K562 (cell line): Measurements from ENCODE around the gene CTIF. TPM values are rescaled to one million over a fixed set of nuclear protein-coding genes. Genes with fewer than 3 reads are reported as not detected.

Experiments used
- ATAC-seq: fragments of 200-7000 bp; cut with Tn5 transposase; 3 replicates; pipeline ENCODE4 v1.9.1; 2020; ENCODE audit warnings: moderate library complexity
- BruUV-seq: library from RNA; stranded (reverse); fragments of 400-500 nt; replicated peaks from 2 replicates; lab custom pipeline; 2021; lab: Mats Ljungman, UMichigan
- CTCF ChIA-PET: fragments of 300-600 bp; formaldehyde crosslinking; extraction: SDS; loops from one replicate; lab custom pipeline; 2021; ENCODE audit warnings: low intra/inter-chr PET ratio; lab: Yijun Ruan, JAX
- POLR2A ChIA-PET: fragments of 300-600, 350-650 bp; sonication (Branson Sonifier 250); formaldehyde crosslinking; extraction: SDS; loops from one replicate; lab custom pipeline; 2021; ENCODE audit warnings: antibody characterized with exemption, inconsistent platforms; lab: Yijun Ruan, JAX
- DNase-seq, 4 experiments: peaks; one replicate each; pipeline versions ENCODE4 v3.0.0 to v3.0.0-alpha.2; 2011 to 2018; ENCODE audit warnings: low spot score in 3 of 4, mixed read lengths in 3 of 4; ENCODE audit errors: extremely low read depth in 1 of 4
- FAIRE-seq: peaks from 2 replicates; lab custom pipeline; 2011; peaks lifted over from hg19 to GRCh38; lab: Jason Lieb, UNC
- H2AFZ ChIP-seq: 2 replicates; pipeline ENCODE4 v1.6.0; 2011; ENCODE audit warnings: low read depth, low read length, control low read depth, inconsistent platforms
- H3K27ac ChIP-seq: fragments of 200-600 bp; 3 replicates; pipeline ENCODE4 v1.8.0; 2011; ENCODE audit warnings: low read depth, mild to moderate bottlenecking, control low read depth, inconsistent platforms, low read length, moderate library complexity, mixed read lengths; ENCODE audit errors: extremely low read depth
- H3K27me3 ChIP-seq, 2 experiments: fragments of 300-600 bp in 1 of 2; 2 replicates in 1 of 2; 3 replicates in 1 of 2; pipeline versions ENCODE4 v1.6.0 to v1.8.0; 2011; ENCODE audit warnings: inconsistent platforms in 2 of 2, low read length in 2 of 2, mild to moderate bottlenecking in 1 of 2, mixed read lengths in 1 of 2, moderate library complexity in 1 of 2; ENCODE audit not compliant: control insufficient read depth in 2 of 2, insufficient read depth in 2 of 2
- H3K36me3 ChIP-seq: fragments of 300-600 bp; 3 replicates; pipeline ENCODE4 v1.8.0; 2011; ENCODE audit warnings: mild to moderate bottlenecking, low read length, inconsistent platforms; ENCODE audit not compliant: control insufficient read depth, insufficient read depth
- H3K4me1 ChIP-seq, 2 experiments: fragments of 200-600 bp in 1 of 2; replicated peaks in 1 of 2; 2 replicates in 1 of 2; 3 replicates in 1 of 2; pipeline versions ENCODE4 v1.5.1 to v1.8.0; 2011; ENCODE audit warnings: inconsistent platforms in 2 of 2, low read length in 2 of 2, mild to moderate bottlenecking in 1 of 2, mixed read lengths in 1 of 2, moderate library complexity in 1 of 2; ENCODE audit not compliant: control insufficient read depth in 2 of 2, insufficient read depth in 2 of 2
- H3K4me2 ChIP-seq: 2 replicates; pipeline ENCODE4 v1.6.1; 2011; ENCODE audit warnings: low read length, control low read depth, inconsistent platforms, mixed read lengths; ENCODE audit not compliant: insufficient read depth
- H3K4me3 ChIP-seq: fragments of 200-600 bp; sonication (generic), shearing (Covaris generic); 2 replicates; pipeline ENCODE4 v1.5.1; 2016; ENCODE audit warnings: control low read depth, inconsistent platforms
- H3K79me2 ChIP-seq: fragments of 200-600 bp; 3 replicates; pipeline ENCODE4 v1.8.0; 2011; ENCODE audit warnings: low read length, inconsistent platforms; ENCODE audit not compliant: control insufficient read depth, insufficient read depth
- H3K9ac ChIP-seq, 2 experiments: 2 replicates each; pipeline versions ENCODE4 v1.6.0 to v1.6.1; 2011; ENCODE audit warnings: low read depth in 2 of 2, low read length in 2 of 2, control low read depth in 1 of 2, inconsistent platforms in 1 of 2, mild to moderate bottlenecking in 1 of 2, mixed read lengths in 1 of 2; ENCODE audit not compliant: insufficient read depth in 1 of 2
- H3K9me1 ChIP-seq: one replicate; pipeline ENCODE4 v1.6.0; 2011; ENCODE audit warnings: inconsistent platforms, mild to moderate bottlenecking, low read length, moderate library complexity; ENCODE audit not compliant: control insufficient read depth, insufficient read depth
- H3K9me3 ChIP-seq: replicated peaks from 2 replicates; pipeline ENCODE4 v1.5.1; 2011; ENCODE audit warnings: low read depth, low read length, inconsistent platforms; ENCODE audit not compliant: control insufficient read depth, insufficient read depth
- H4K20me1 ChIP-seq: replicated peaks from 2 replicates; pipeline ENCODE4 v1.6.1; 2011; ENCODE audit warnings: low read length, inconsistent platforms, mixed read lengths; ENCODE audit not compliant: control insufficient read depth, insufficient read depth
- ELF2 ChIP-seq: fragments of 250-450 bp; sonication (Bioruptor Pico); IDR thresholded peaks from 2 replicates; pipeline ENCODE4 v1.5.0; 2021; ENCODE audit warnings: mild to moderate bottlenecking
- FOXA3 ChIP-seq, 2 experiments: fragments of 450-650 bp in 1 of 2; sonication (generic) in 1 of 2; formaldehyde crosslinking; IDR thresholded peaks in 1 of 2; conservative IDR thresholded peaks in 1 of 2; 2 replicates each; pipeline versions ENCODE4 v1.4.0 to v1.8.0; 2020 to 2022; ENCODE audit warnings: mild to moderate bottlenecking in 2 of 2, missing genetic modification reagents in 1 of 2
- FOXJ2 ChIP-seq: fragments of 200-800 bp; sonication (Bioruptor generic); IDR thresholded peaks from 2 replicates; pipeline ENCODE4 v1.6.1; 2016; ENCODE audit warnings: missing genetic modification characterization, missing compliant biosample characterization
- HDAC2 ChIP-seq: fragments of 450-650 bp; IDR thresholded peaks from 2 replicates; pipeline ENCODE4 v1.6.1; 2016; ENCODE audit warnings: mild to moderate bottlenecking
- KDM2B ChIP-seq: fragments of 250-450 bp; sonication (Bioruptor Pico); IDR thresholded peaks from 2 replicates; pipeline ENCODE4 v1.8.0; 2021; ENCODE audit warnings: mild to moderate bottlenecking, moderate library complexity
- KLF10 ChIP-seq: fragments of 250-450 bp; sonication (Bioruptor Pico); IDR thresholded peaks from 2 replicates; pipeline ENCODE4 v1.6.1; 2021; ENCODE audit warnings: matching md5 sums
- MEIS2 ChIP-seq: fragments of 450-650 bp; IDR thresholded peaks from 2 replicates; pipeline ENCODE4 v1.6.1; 2014; ENCODE audit warnings: mild to moderate bottlenecking; ENCODE audit not compliant: partially characterized antibody
- MIER1 ChIP-seq: fragments of 450-650 bp; IDR thresholded peaks from 2 replicates; pipeline ENCODE4 v1.6.1; 2016; ENCODE audit warnings: antibody characterized with exemption, mild to moderate bottlenecking, low read depth
- MLX ChIP-seq, 2 experiments: fragments of 450-650 bp in 1 of 2; sonication (generic) in 1 of 2; formaldehyde crosslinking; conservative IDR thresholded peaks; 2 replicates each; pipeline versions ENCODE4 v1.4.0 to v1.8.1; 2020 to 2022; ENCODE audit warnings: mild to moderate bottlenecking in 1 of 2, missing genetic modification reagents in 1 of 2
- MXD1 ChIP-seq: fragments of 250-450 bp; sonication (Bioruptor Pico); IDR thresholded peaks from 2 replicates; pipeline ENCODE4 v1.8.0; 2021; ENCODE audit warnings: borderline replicate concordance, mild to moderate bottlenecking, moderate library complexity; ENCODE audit not compliant: poor library complexity, severe bottlenecking
- NFIC ChIP-seq: fragments of 450-650 bp; IDR thresholded peaks from 2 replicates; pipeline ENCODE4 v1.6.1; 2017; ENCODE audit warnings: mild to moderate bottlenecking, inconsistent platforms
- PHF21A ChIP-seq: fragments of 450-650 bp; IDR thresholded peaks from 2 replicates; pipeline ENCODE4 v1.6.1; 2017; ENCODE audit warnings: low read depth, borderline replicate concordance
- YBX1 ChIP-seq: fragments of 450-650 bp; IDR thresholded peaks from 2 replicates; pipeline ENCODE4 v1.7.1; 2016; ENCODE audit warnings: mild to moderate bottlenecking
- ZFX ChIP-seq: sonication (generic); formaldehyde crosslinking; IDR thresholded peaks from 2 replicates; pipeline ENCODE4 v1.8.0; 2022; ENCODE audit warnings: mild to moderate bottlenecking, missing genetic modification reagents, moderate library complexity
- ZNF76 ChIP-seq: fragments of 250-450 bp; sonication (Bioruptor Pico); IDR thresholded peaks from 2 replicates; pipeline ENCODE4 v1.4.0; 2020; ENCODE audit warnings: mild to moderate bottlenecking, moderate library complexity, borderline replicate concordance
- ZSCAN29 ChIP-seq: fragments of 450-650 bp; IDR thresholded peaks from 2 replicates; pipeline ENCODE4 v1.6.1; 2017
- WGBS: fragments of 100-300 bp; shearing (Covaris generic); methylation state at CpG from one replicate; pipeline ENCODE4 v1.1.6; 2016; ENCODE audit warnings: low coverage, mixed read lengths; ENCODE audit not compliant: insufficient coverage; ENCODE audit errors: missing lambda C conversion rate; 5-methylcytosine and 5-hydroxymethylcytosine counted together
- in situ Hi-C: fragments of 300-500 bp; cut with MboI; formaldehyde crosslinking; loops from 4 replicates; pipeline ENCODE4 v1.15.0; 2018; ENCODE audit warnings: inconsistent platforms, mixed read lengths
- intact Hi-C: fragments of 100-400 bp; cut with micrococcal nuclease; formaldehyde crosslinking; loops from 2 replicates; pipeline ENCODE4 v1.14.2; 2022
- polyA plus RNA-seq, 8 experiments: library from polyadenylated mRNA; depleted of rRNA in 4 of 8; stranded (reverse) in 5 of 8; unstranded in 3 of 8; fragments of >200 nt; fragmentation: Nextera tagmentation in 2 of 8; fragmentation: Illumina TruSeq in 1 of 8; extraction: Ambion mirVana in 2 of 8; extraction: Trizol in 1 of 8; gene quantifications; 2 replicates each; pipeline versions ENCODE4 v1.2.1 to v1.2.3, GENCODE V29; 2011 to 2014; ENCODE audit warnings: inconsistent platforms in 1 of 8, missing spikeins in 1 of 8
- total RNA-seq, 7 experiments: library from RNA; depleted of rRNA in 6 of 7; stranded (reverse); fragments of >200 nt in 6 of 7; fragmentation: Illumina TruSeq in 2 of 7; extraction: Trizol in 2 of 7; gene quantifications; 2 replicates each; pipeline versions ENCODE4 v1.2.1 to v1.2.3, GENCODE V29; 2011 to 2021; ENCODE audit warnings: low replicate concordance in 1 of 7
- TF ChIP-seq, protein P1 (sequence below): fragments of 250-450 bp; sonication (Bioruptor Pico); IDR thresholded peaks from 2 replicates; pipeline ENCODE4 v1.5.0; 2020; ENCODE audit warnings: mild to moderate bottlenecking, borderline replicate concordance
- TF ChIP-seq, protein P2 (sequence below): sonication (generic); formaldehyde crosslinking; IDR thresholded peaks from 2 replicates; pipeline ENCODE4 v1.8.1; 2022; ENCODE audit warnings: missing genetic modification reagents

CTIF gene
- total and polyA plus RNA-seq, 9 of the 15 experiments (the other 6 are each of a cell fraction or from before 2014, with no cell fraction given), result 0.17 to 11.5 (median 2.2) TPM

GRCh38 chr18:48600046-48600445 lies 61.2 kb downstream of the CTIF start:
- POLR2A ChIA-PET, result interaction anchor here (1.4 to 1.5 kb wide), 2 partner anchors 11 kb away, joined by 4 read pairs; no protein-coding TSS in a partner anchor
- no peak for ATAC-seq

More at GRCh38 chr18:48600046-48600445, 61.2 kb downstream of the CTIF start:
- intact Hi-C loops, result loop anchor here (10.0 kb wide), 1 partner anchor 55 kb away; no protein-coding TSS in a partner anchor
- TF ChIP-seq, protein P1, sequence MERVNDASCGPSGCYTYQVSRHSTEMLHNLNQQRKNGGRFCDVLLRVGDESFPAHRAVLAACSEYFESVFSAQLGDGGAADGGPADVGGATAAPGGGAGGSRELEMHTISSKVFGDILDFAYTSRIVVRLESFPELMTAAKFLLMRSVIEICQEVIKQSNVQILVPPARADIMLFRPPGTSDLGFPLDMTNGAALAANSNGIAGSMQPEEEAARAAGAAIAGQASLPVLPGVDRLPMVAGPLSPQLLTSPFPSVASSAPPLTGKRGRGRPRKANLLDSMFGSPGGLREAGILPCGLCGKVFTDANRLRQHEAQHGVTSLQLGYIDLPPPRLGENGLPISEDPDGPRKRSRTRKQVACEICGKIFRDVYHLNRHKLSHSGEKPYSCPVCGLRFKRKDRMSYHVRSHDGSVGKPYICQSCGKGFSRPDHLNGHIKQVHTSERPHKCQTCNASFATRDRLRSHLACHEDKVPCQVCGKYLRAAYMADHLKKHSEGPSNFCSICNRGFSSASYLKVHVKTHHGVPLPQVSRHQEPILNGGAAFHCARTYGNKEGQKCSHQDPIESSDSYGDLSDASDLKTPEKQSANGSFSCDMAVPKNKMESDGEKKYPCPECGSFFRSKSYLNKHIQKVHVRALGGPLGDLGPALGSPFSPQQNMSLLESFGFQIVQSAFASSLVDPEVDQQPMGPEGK (CRISPR knock-in tag), result no peak
- TF ChIP-seq KDM2B (no peak), PHF21A (no peak), MEIS2 (no peak), FOXJ2 (tag) (no peak), MLX (CRISPR knock-in tag; conservative IDR thresholded peaks at IDR 0.05) (no peak), FOXA3 (CRISPR knock-in tag; conservative IDR thresholded peaks at IDR 0.05 in 1 of 2, IDR thresholded peaks at IDR 0.05 in 1 of 2) (no peak), MIER1 (no peak), HDAC2 (no peak), YBX1 (no peak), ZSCAN29 (no peak), ZFX (CRISPR knock-in tag) (no peak), NFIC (no peak), MXD1 (CRISPR knock-in tag) (no peak), KLF10 (CRISPR knock-in tag) (no peak), ZNF76 (CRISPR knock-in tag) (no peak), ELF2 (no peak)
- TF ChIP-seq, protein P2, sequence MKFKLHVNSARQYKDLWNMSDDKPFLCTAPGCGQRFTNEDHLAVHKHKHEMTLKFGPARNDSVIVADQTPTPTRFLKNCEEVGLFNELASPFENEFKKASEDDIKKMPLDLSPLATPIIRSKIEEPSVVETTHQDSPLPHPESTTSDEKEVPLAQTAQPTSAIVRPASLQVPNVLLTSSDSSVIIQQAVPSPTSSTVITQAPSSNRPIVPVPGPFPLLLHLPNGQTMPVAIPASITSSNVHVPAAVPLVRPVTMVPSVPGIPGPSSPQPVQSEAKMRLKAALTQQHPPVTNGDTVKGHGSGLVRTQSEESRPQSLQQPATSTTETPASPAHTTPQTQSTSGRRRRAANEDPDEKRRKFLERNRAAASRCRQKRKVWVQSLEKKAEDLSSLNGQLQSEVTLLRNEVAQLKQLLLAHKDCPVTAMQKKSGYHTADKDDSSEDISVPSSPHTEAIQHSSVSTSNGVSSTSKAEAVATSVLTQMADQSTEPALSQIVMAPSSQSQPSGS (CRISPR knock-in tag), result no peak
- no peaks in the 10 kb centered on the region for H3K27me3 ChIP-seq
- FAIRE-seq (no peak), DNase-seq (no peak)
- no peak overlapping the region for H3K27ac ChIP-seq
- H3K9me1 ChIP-seq, result no peaks in the 10 kb centered on the region
- no peaks in the 10 kb centered on the region for H3K79me2 ChIP-seq
- no peak overlapping the region for H3K9ac ChIP-seq
- H4K20me1 ChIP-seq, result no peaks in the 10 kb centered on the region
- WGBS, result 90% methylated on average over 5 of the region's 6 CpGs
- no TSS peak for BruUV-seq
- H3K4me2 ChIP-seq, result no peak overlapping the region
- H3K36me3 ChIP-seq, result no peaks in the 10 kb centered on the region
- H3K9me3 ChIP-seq, result no peaks in the 10 kb centered on the region
- peaks cover 0 to 4% of the 10 kb centered on the region in 2 experiments; a peak in 3 of 5 replicates for H3K4me1 ChIP-seq
- no peak overlapping the region for H2AFZ ChIP-seq
- in situ Hi-C loops, result no loop called here
- no peak overlapping the region for H3K4me3 ChIP-seq
- CTCF ChIA-PET, result no interaction called here
